Endothelial cell of umbilical vein (primary cell): ENCODE results near the gene SLC25A19.

ENCODE experiments used
- MAX ChIP-seq: IDR thresholded peaks from 2 replicates; pipeline ENCODE4 v1.6.1; 2011; ENCODE audit not compliant: insufficient read depth, insufficient read length
- MYC ChIP-seq: IDR thresholded peaks from one replicate; pipeline ENCODE4 v1.6.1; 2011; ENCODE audit warnings: mild to moderate bottlenecking, low read depth, low read length
- POLR2A ChIP-seq: IDR thresholded peaks from 2 replicates; pipeline ENCODE4 v1.6.1; 2012; ENCODE audit warnings: low read depth, mild to moderate bottlenecking, control low read depth, low read length
- POLR2AphosphoS5 ChIP-seq: IDR thresholded peaks from 2 replicates; pipeline ENCODE4 v1.6.1; 2012; ENCODE audit warnings: low read depth, mild to moderate bottlenecking, control low read depth, low read length, moderate library complexity; ENCODE audit not compliant: insufficient read depth
- TF ChIP-seq, protein P1 (sequence below), 2 donors: IDR thresholded peaks; 1 replicate in 1 of 2; 2 replicates in 1 of 2; pipeline ENCODE4 v1.5.1; 2011; ENCODE audit warnings: low read length in 2 of 2, mild to moderate bottlenecking in 2 of 2, moderate library complexity in 2 of 2, control low read depth in 1 of 2, inconsistent platforms in 1 of 2, low read depth in 1 of 2; ENCODE audit not compliant: insufficient read depth in 1 of 2; ENCODE audit errors: extremely low read depth in 1 of 2

GRCh38 chr17:75225016-75225415 is 64.2 kb downstream of the SLC25A19 start:
- TF ChIP-seq, protein P1, sequence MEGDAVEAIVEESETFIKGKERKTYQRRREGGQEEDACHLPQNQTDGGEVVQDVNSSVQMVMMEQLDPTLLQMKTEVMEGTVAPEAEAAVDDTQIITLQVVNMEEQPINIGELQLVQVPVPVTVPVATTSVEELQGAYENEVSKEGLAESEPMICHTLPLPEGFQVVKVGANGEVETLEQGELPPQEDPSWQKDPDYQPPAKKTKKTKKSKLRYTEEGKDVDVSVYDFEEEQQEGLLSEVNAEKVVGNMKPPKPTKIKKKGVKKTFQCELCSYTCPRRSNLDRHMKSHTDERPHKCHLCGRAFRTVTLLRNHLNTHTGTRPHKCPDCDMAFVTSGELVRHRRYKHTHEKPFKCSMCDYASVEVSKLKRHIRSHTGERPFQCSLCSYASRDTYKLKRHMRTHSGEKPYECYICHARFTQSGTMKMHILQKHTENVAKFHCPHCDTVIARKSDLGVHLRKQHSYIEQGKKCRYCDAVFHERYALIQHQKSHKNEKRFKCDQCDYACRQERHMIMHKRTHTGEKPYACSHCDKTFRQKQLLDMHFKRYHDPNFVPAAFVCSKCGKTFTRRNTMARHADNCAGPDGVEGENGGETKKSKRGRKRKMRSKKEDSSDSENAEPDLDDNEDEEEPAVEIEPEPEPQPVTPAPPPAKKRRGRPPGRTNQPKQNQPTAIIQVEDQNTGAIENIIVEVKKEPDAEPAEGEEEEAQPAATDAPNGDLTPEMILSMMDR (IDR thresholded peaks at IDR 0.05; ENCODE audit: extremely low read depth in 1 of 2, insufficient read depth in 1 of 2, low read depth in 1 of 2, low read length in 2 of 2), result no peak
- no peak for TF ChIP-seq MYC
- no peak for TF ChIP-seq POLR2AphosphoS5
- TF ChIP-seq POLR2A, result no peak
- no peak for TF ChIP-seq MAX
